B cell (primary cell): ENCODE results near the gene NSDHL. TPM values are rescaled to one million over a fixed set of nuclear protein-coding genes. Genes with fewer than 3 reads are reported as not detected.

Experiments
- ATAC-seq: fragments of 200-7000 bp; cut with Tn5 transposase; one replicate; pipeline ENCODE4 v1.10.0; 2021; ENCODE audit warnings: low read depth, mild to moderate bottlenecking, moderate number of reproducible peaks, moderate library complexity
- CTCF ChIA-PET: fragments of 350-600 bp; sonication (Branson Sonifier 250); formaldehyde crosslinking; loops from one replicate; lab custom pipeline; 2021; ENCODE audit warnings: antibody characterized with exemption, inconsistent platforms; lab: Charles Lee
- POLR2A ChIA-PET: fragments of 350-600 bp; sonication (Branson Sonifier 250); formaldehyde crosslinking; loops from one replicate; lab custom pipeline; 2021; ENCODE audit warnings: antibody characterized with exemption; lab: Charles Lee
- DNase-seq: peaks from one replicate; pipeline ENCODE4 v3.0.0; 2013
- H2AFZ ChIP-seq: 2 replicates; pipeline ENCODE4 v1.6.1; 2012; ENCODE audit warnings: mild to moderate bottlenecking, low read depth, low read length; ENCODE audit not compliant: insufficient read depth, poor library complexity, severe bottlenecking
- H3K27ac ChIP-seq, 2 donors: 1 replicate in 1 of 2; 2 replicates in 1 of 2; pipeline ENCODE4 v1.5.1; 2012 to 2013; ENCODE audit warnings: low read length in 2 of 2, mild to moderate bottlenecking in 2 of 2, moderate library complexity in 1 of 2
- H3K27me3 ChIP-seq, 4 experiments: fragments of 200-600 bp in 1 of 4; sonication (generic) in 1 of 4; replicated peaks in 1 of 4; 1 replicate in 2 of 4; 2 replicates in 2 of 4; pipeline versions ENCODE4 v1.6.1 to v1.7.0; 2013 to 2016; ENCODE audit warnings: low read length in 3 of 4, mild to moderate bottlenecking in 2 of 4, mixed read lengths in 1 of 4, moderate library complexity in 1 of 4; ENCODE audit not compliant: insufficient read depth in 4 of 4, control insufficient read depth in 3 of 4; ENCODE audit errors: control extremely low read depth in 1 of 4
- H3K36me3 ChIP-seq, 2 experiments: replicated peaks in 1 of 2; 1 replicate in 1 of 2; 2 replicates in 1 of 2; pipeline versions ENCODE4 v1.6.1 to v1.7.1; 2013; ENCODE audit warnings: low read length in 1 of 2; ENCODE audit not compliant: insufficient read depth in 2 of 2, control insufficient read depth in 1 of 2; ENCODE audit errors: control extremely low read depth in 1 of 2, extremely low read depth in 1 of 2
- H3K4me1 ChIP-seq, 2 donors: fragments of 200-600 bp in 1 of 2; sonication (generic) in 1 of 2; 1 replicate in 1 of 2; 2 replicates in 1 of 2; pipeline versions ENCODE4 v1.5.1 to v1.6.1; 2013 to 2017; ENCODE audit warnings: low read length in 2 of 2; ENCODE audit not compliant: control insufficient read depth in 2 of 2, insufficient read depth in 2 of 2
- H3K4me2 ChIP-seq: replicated peaks from 2 replicates; pipeline ENCODE3; 2012; ENCODE audit warnings: mild to moderate bottlenecking, low read depth, low read length; ENCODE audit not compliant: poor library complexity, severe bottlenecking
- H3K4me3 ChIP-seq, 5 experiments: fragments of 200-600 bp in 1 of 5; sonication (generic) in 1 of 5; 1 replicate in 3 of 5; 2 replicates in 2 of 5; pipeline versions ENCODE4 v1.5.1 to v1.7.0; 2011 to 2016; ENCODE audit warnings: low read length in 4 of 5, mild to moderate bottlenecking in 4 of 5, low read depth in 2 of 5, control low read depth in 1 of 5, moderate library complexity in 1 of 5; ENCODE audit not compliant: insufficient read depth in 1 of 5; ENCODE audit errors: control extremely low read depth in 1 of 5, extremely low read depth in 1 of 5
- H3K79me2 ChIP-seq: fragments of 200-600 bp; sonication (generic); one replicate; pipeline ENCODE4 v1.6.0; 2016; ENCODE audit warnings: low read length; ENCODE audit not compliant: control insufficient read depth, insufficient read depth
- H3K9ac ChIP-seq: fragments of 200-600 bp; sonication (generic); 2 replicates; pipeline ENCODE4 v1.6.1; 2017; ENCODE audit warnings: mild to moderate bottlenecking, low read length, moderate library complexity
- H3K9me3 ChIP-seq, 3 donors: one replicate each; pipeline versions ENCODE4 v1.6.1 to v1.7.1; 2013; ENCODE audit warnings: low read length in 2 of 3; ENCODE audit not compliant: control insufficient read depth in 2 of 3, insufficient read depth in 1 of 3; ENCODE audit errors: control extremely low read depth in 1 of 3
- H4K20me1 ChIP-seq: 2 replicates; pipeline ENCODE4 v1.6.0; 2012; ENCODE audit warnings: mild to moderate bottlenecking, low read length; ENCODE audit not compliant: insufficient read depth, control insufficient read depth, poor library complexity, severe bottlenecking
- H3K27ac Mint-ChIP-seq: one replicate; pipeline ENCODE4 v1.8.0; 2021; ENCODE audit warnings: mixed read lengths
- H3K27me3 Mint-ChIP-seq: one replicate; pipeline ENCODE4 v1.8.0; 2021; ENCODE audit warnings: mixed read lengths
- H3K4me1 Mint-ChIP-seq: one replicate; pipeline ENCODE4 v1.8.0; 2021; ENCODE audit warnings: mixed read lengths
- H3K4me3 Mint-ChIP-seq: one replicate; pipeline ENCODE4 v1.8.0; 2021; ENCODE audit warnings: mixed read lengths
- H3K9me3 Mint-ChIP-seq: one replicate; pipeline ENCODE4 v1.8.0; 2022; ENCODE audit warnings: mixed read lengths; ENCODE audit not compliant: insufficient read depth
- CTCF ChIP-seq: fragments of 200-600 bp; IDR thresholded peaks from one replicate; pipeline ENCODE4 v1.8.0; 2022; ENCODE audit warnings: antibody characterized with exemption, mild to moderate bottlenecking
- EZH2 ChIP-seq: IDR thresholded peaks from 2 replicates; pipeline ENCODE4 v1.6.1; 2012; ENCODE audit warnings: borderline replicate concordance, low read depth, mild to moderate bottlenecking, moderate library complexity, low read length; ENCODE audit not compliant: insufficient read depth, poor library complexity, severe bottlenecking
- WGBS: methylation state at CpG from one replicate; pipeline ENCODE4 v1.1.5; 2013; ENCODE audit warnings: missing lambda C conversion rate; ENCODE audit not compliant: insufficient coverage; 5-methylcytosine and 5-hydroxymethylcytosine counted together
- intact Hi-C: fragments of 100-400 bp; cut with micrococcal nuclease; formaldehyde crosslinking; loops from one replicate; pipeline ENCODE4 v1.10.0; 2022
- polyA plus RNA-seq: library from polyadenylated mRNA; depleted of rRNA; stranded (reverse); fragments of >200 nt; gene quantifications from 2 replicates; pipeline ENCODE4 v1.2.3, GENCODE V29; 2012
- total RNA-seq, 2 donors: library from RNA; stranded (reverse); fragments of 120-200 nt in 1 of 2; gene quantifications; 1 replicate in 1 of 2; 2 replicates in 1 of 2; pipeline versions ENCODE4 v1.2.3 to v1.2.4, GENCODE V29; 2013 to 2022

The NSDHL gene
- total and polyA plus RNA-seq, 2 donors (not counting 1 experiment from before 2014, with no cell fraction given): 4.9 to 10.3 TPM

DNA sequence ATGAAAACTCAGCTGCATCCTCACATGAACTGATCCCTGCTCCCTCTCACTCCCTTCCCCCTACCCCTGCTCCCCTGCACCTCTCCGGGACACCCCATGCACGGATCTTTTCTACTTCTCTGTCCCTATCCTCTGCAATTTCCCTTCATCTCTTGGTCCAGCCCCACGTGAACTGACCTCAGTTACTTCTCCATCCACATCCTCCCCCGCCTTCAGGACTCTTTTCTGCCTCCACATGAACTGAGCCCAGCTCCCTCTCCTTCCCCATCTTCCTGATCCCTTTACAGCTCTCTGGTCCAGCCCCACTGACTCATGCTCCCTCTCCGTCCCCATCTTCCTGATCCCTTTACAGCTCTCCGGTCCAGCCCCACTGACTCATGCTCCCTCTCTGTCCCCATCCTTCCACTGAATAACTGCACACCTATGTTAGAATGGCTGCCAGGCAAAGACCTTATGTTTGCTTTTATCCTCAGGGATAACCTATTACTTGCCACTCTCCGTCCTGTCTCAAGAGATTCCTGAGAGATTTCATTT, 6.0 kb upstream of the NSDHL start:
- CTCF ChIA-PET: no interaction called here
- Histone ChIP-seq H3K4me1 (peaks cover under 1% of the 10 kb centered on the region in 2 donors), H3K9ac (no peak overlapping the region), H3K9me3 (no peaks in the 10 kb centered on the region), H3K4me2 (no peak overlapping the region), H3K27me3 (peaks cover 0 to 3% (median 0%) of the 10 kb centered on the region in 4 experiments), H3K27ac (no peak overlapping the region), H4K20me1 (no peaks in the 10 kb centered on the region), H3K79me2 (no peaks in the 10 kb centered on the region), H2AFZ (no peak overlapping the region), H3K4me3 (no peak overlapping the region), H3K36me3 (no peaks in the 10 kb centered on the region)
- Mint-ChIP-seq H3K27ac (no peak overlapping the region), H3K4me3 (no peak overlapping the region), H3K9me3 (no peaks in the 10 kb centered on the region), H3K27me3 (peaks cover 8% of the 10 kb centered on the region), H3K4me1 (peaks cover 2% of the 10 kb centered on the region)
- POLR2A ChIA-PET: no interaction called here
- 73% methylated on average over 6 of the region's 7 CpGs for WGBS
- intact Hi-C loops: no loop called here
- TF ChIP-seq EZH2: no peak
- TF ChIP-seq CTCF: no peak
- ATAC-seq (no peak), DNase-seq (no peak)

- H3K36me3 ChIP-seq: no peaks in the 10 kb centered on the region
- H3K27me3 Mint-ChIP-seq: no peaks in the 10 kb centered on the region
- no peaks in the 10 kb centered on the region for H3K9me3 ChIP-seq
- H3K27ac Mint-ChIP-seq: peak overlapping the region; percentile 94
- 60% methylated on average over 1 of the region's 10 CpGs for WGBS
- H3K9ac ChIP-seq: peak overlapping the region; percentile 72
- ATAC-seq (no peak), DNase-seq (no peak)
- intact Hi-C loops: no loop called here
- peaks cover 33% of the 10 kb centered on the region for H3K4me1 Mint-ChIP-seq
- no peaks in the 10 kb centered on the region for H3K27me3 ChIP-seq
- H3K9me3 Mint-ChIP-seq: no peaks in the 10 kb centered on the region
- H3K79me2 ChIP-seq: peaks cover 12% of the 10 kb centered on the region
- no peak for TF ChIP-seq EZH2
- no peak for TF ChIP-seq CTCF
- ChIA-PET POLR2A (no interaction called here), CTCF (no interaction called here)
- peak overlapping the region; percentile 12 to 71 for H3K27ac ChIP-seq
- H4K20me1 ChIP-seq: no peaks in the 10 kb centered on the region
- H3K4me2 ChIP-seq: peak overlapping the region; percentile 76
- H3K4me3 ChIP-seq: peak overlapping the region; percentile 50 to 69 (median 63)
- H3K4me3 Mint-ChIP-seq: peak overlapping the region; percentile 94
- peak overlapping the region; percentile 76 for H2AFZ ChIP-seq
- peaks cover 10 to 18% of the 10 kb centered on the region in 2 donors for H3K4me1 ChIP-seq
Observed at GRCh38 chrX:152831391-152831790, 528 bp downstream of the NSDHL start.
